SK-N-SH treated with all-trans-retinoic acid at 6 μM for 48 hours (cell line): ENCODE measurements around the gene SSR1.

Experiments used
- ATAC-seq: fragments of 200-7000 bp; cut with Tn5 transposase; 3 replicates; pipeline ENCODE4 v1.9.1; 2020; ENCODE audit warnings: mild to moderate bottlenecking, moderate library complexity
- ARNTL ChIP-seq: fragments of 450-650 bp; formaldehyde crosslinking; IDR thresholded peaks from 2 replicates; pipeline ENCODE4 v1.5.0; 2020; ENCODE audit warnings: low read depth, mild to moderate bottlenecking, moderate library complexity, borderline replicate concordance
- CSDC2 ChIP-seq: fragments of 250-450 bp; sonication (Bioruptor Pico); IDR thresholded peaks from 2 replicates; pipeline ENCODE4 v1.5.0; 2020; ENCODE audit warnings: mild to moderate bottlenecking, moderate library complexity
- ESRRG ChIP-seq: fragments of 250-450 bp; sonication (Bioruptor Pico); IDR thresholded peaks from 2 replicates; pipeline ENCODE4 v1.6.1; 2021; ENCODE audit warnings: mild to moderate bottlenecking
- GLIS3 ChIP-seq: fragments of 250-450 bp; sonication (Bioruptor Pico); IDR thresholded peaks from 2 replicates; pipeline ENCODE4 v1.5.0; 2020; ENCODE audit warnings: mild to moderate bottlenecking, moderate library complexity
- ISL1 ChIP-seq: fragments of 250-450 bp; sonication (Bioruptor Pico); IDR thresholded peaks from 2 replicates; pipeline ENCODE4 v2.1.2; 2022; ENCODE audit warnings: mild to moderate bottlenecking, moderate library complexity
- PPARA ChIP-seq: fragments of 250-450 bp; sonication (Bioruptor Pico); IDR thresholded peaks from 2 replicates; pipeline ENCODE4 v1.5.0; 2020; ENCODE audit warnings: mild to moderate bottlenecking, borderline replicate concordance
- RARB ChIP-seq: fragments of 250-450 bp; sonication (Bioruptor Pico); IDR thresholded peaks from 2 replicates; pipeline ENCODE4 v1.8.0; 2021; ENCODE audit warnings: mild to moderate bottlenecking, moderate library complexity
- SNAI2 ChIP-seq: fragments of 250-450 bp; sonication (Bioruptor Pico); IDR thresholded peaks from 2 replicates; pipeline ENCODE4 v1.5.0; 2020; ENCODE audit warnings: mild to moderate bottlenecking, moderate library complexity
- TCF4 ChIP-seq: fragments of 250-450 bp; sonication (Bioruptor Pico); IDR thresholded peaks from 2 replicates; pipeline ENCODE4 v1.8.0; 2021; ENCODE audit warnings: mild to moderate bottlenecking, moderate library complexity, borderline replicate concordance
- TOX ChIP-seq: fragments of 250-450 bp; sonication (Bioruptor Pico); IDR thresholded peaks from 2 replicates; pipeline ENCODE4 v1.8.0; 2021; ENCODE audit warnings: mild to moderate bottlenecking, moderate library complexity, borderline replicate concordance
- ZC3H10 ChIP-seq: fragments of 250-450 bp; sonication (Bioruptor Pico); IDR thresholded peaks from 2 replicates; pipeline ENCODE4 v1.5.1; 2021; ENCODE audit warnings: mild to moderate bottlenecking, moderate library complexity
- ZFP3 ChIP-seq: fragments of 250-450 bp; sonication (Bioruptor Pico); IDR thresholded peaks from 2 replicates; pipeline ENCODE4 v1.5.0; 2020; ENCODE audit warnings: mild to moderate bottlenecking, moderate library complexity
- ZFP30 ChIP-seq: fragments of 450-650 bp; formaldehyde crosslinking; IDR thresholded peaks from 2 replicates; pipeline ENCODE4 v1.5.0; 2022; ENCODE audit warnings: mild to moderate bottlenecking, moderate library complexity
- ZNF70 ChIP-seq: fragments of 450-650 bp; formaldehyde crosslinking; IDR thresholded peaks from 2 replicates; pipeline ENCODE4 v1.5.0; 2020; ENCODE audit warnings: mild to moderate bottlenecking, moderate library complexity
- ZNF8 ChIP-seq: fragments of 450-650 bp; formaldehyde crosslinking; IDR thresholded peaks from 2 replicates; pipeline ENCODE4 v1.5.0; 2020; ENCODE audit warnings: mild to moderate bottlenecking, moderate library complexity
- TF ChIP-seq, protein P1 (sequence below): fragments of 250-450 bp; sonication (Bioruptor Pico); IDR thresholded peaks from 2 replicates; pipeline ENCODE4 v1.5.0; 2020; ENCODE audit warnings: mild to moderate bottlenecking, moderate library complexity
- TF ChIP-seq, protein P2 (sequence below): fragments of 250-450 bp; sonication (Bioruptor Pico); IDR thresholded peaks from 2 replicates; pipeline ENCODE4 v1.8.0; 2020; ENCODE audit warnings: mild to moderate bottlenecking, moderate library complexity, borderline replicate concordance
- TF ChIP-seq, protein P3 (sequence below): fragments of 250-450 bp; sonication (Bioruptor Pico); IDR thresholded peaks from 2 replicates; pipeline ENCODE4 v1.5.1; 2020; ENCODE audit warnings: low read depth, mild to moderate bottlenecking, moderate library complexity
- TF ChIP-seq, protein P4 (sequence below): fragments of 250-450 bp; sonication (Bioruptor Pico); IDR thresholded peaks from 2 replicates; pipeline ENCODE4 v1.5.1; 2021; ENCODE audit warnings: mild to moderate bottlenecking, moderate library complexity
- TF ChIP-seq, protein P5 (sequence below): fragments of 250-450 bp; sonication (Bioruptor Pico); IDR thresholded peaks from 2 replicates; pipeline ENCODE4 v1.8.0; 2021; ENCODE audit warnings: low read depth, mild to moderate bottlenecking, moderate library complexity, borderline replicate concordance

The SSR1 gene

DNA sequence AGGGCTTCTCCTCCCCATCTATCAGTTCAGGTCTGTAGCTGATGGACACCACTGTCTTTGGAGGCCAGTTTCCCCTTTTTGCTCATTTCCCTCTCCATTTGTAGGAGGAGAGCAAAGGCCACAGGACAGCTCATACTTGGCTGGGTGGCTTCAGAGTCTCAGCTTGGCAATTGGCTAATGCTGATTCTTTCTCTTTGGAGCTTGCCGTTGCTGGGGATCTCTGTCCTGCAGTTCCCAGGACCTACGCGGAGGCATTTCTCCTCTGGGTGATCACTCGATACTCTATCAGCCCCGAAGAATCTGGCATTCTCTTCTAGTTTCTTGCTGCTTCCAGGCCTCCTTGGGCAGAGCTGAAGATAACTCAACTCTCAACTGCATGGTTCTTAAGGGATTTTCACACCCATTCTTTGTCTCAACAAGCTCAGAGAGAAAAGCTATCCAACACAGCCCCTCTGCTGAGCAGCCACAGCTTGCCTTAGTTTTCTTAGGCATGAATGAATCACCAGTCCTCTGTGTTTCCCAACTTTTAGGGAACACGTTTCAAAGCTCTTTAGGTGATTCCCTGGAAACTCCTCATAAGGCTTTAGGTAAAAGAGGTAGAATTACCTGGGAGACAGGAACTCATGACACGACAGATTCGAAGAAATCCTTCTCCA, 19.2 kb upstream of the SSR1 start:
- ATAC-seq: no peak
- no peak for TF ChIP-seq ZFP3 (CRISPR knock-in tag)
- no peak for TF ChIP-seq SNAI2 (CRISPR knock-in tag)

DNA sequence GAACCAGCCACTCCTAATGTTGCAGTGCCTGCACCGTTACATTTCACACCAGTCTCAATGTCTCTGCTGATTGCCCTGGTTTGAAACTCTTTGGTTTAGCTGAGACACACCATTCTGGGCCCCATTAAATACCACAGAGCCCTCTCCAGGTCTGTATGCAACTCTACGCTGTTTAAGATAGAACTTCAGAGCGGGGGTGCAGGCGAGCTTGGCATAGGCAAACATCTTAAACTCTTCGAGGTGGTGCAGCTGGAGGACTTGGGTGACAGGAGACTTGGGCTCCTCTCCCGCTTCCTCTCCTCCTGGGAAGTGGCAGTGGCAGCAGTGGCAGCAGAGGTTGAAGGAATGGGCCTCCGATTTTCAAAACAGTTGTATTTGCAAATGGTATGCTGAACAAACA, 18.5 kb upstream of the SSR1 start:
- ATAC-seq: no peak

DNA sequence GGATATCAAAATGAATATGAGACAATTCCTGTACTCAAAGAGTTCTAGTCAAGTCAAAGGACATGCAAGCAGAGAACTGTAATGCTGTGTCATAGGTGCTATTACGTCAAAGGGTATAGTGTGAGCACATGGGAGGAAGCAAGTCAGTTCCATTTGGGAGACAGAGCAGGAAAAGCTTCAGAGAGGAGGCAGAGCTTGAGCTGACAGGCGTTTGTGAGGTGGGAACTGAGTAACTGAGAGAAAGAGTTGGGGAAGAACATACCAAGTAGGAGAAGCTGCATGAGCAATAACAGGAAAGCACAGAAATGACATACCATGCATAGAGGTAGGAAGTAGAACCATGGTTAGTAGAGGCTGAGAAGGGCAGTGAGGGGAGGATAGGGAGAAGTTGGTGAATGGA, 15.2 kb upstream of the SSR1 start:
- TF ChIP-seq, protein P1, sequence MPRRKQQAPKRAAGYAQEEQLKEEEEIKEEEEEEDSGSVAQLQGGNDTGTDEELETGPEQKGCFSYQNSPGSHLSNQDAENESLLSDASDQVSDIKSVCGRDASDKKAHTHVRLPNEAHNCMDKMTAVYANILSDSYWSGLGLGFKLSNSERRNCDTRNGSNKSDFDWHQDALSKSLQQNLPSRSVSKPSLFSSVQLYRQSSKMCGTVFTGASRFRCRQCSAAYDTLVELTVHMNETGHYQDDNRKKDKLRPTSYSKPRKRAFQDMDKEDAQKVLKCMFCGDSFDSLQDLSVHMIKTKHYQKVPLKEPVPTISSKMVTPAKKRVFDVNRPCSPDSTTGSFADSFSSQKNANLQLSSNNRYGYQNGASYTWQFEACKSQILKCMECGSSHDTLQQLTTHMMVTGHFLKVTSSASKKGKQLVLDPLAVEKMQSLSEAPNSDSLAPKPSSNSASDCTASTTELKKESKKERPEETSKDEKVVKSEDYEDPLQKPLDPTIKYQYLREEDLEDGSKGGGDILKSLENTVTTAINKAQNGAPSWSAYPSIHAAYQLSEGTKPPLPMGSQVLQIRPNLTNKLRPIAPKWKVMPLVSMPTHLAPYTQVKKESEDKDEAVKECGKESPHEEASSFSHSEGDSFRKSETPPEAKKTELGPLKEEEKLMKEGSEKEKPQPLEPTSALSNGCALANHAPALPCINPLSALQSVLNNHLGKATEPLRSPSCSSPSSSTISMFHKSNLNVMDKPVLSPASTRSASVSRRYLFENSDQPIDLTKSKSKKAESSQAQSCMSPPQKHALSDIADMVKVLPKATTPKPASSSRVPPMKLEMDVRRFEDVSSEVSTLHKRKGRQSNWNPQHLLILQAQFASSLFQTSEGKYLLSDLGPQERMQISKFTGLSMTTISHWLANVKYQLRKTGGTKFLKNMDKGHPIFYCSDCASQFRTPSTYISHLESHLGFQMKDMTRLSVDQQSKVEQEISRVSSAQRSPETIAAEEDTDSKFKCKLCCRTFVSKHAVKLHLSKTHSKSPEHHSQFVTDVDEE (CRISPR knock-in tag): no peak
- TF ChIP-seq TOX (CRISPR knock-in tag) (no peak), ISL1 (CRISPR knock-in tag) (no peak), GLIS3 (no peak), ARNTL (CRISPR knock-in tag) (no peak), TCF4 (CRISPR knock-in tag) (no peak), RARB (no peak), ZNF70 (no peak), ZFP30 (CRISPR knock-in tag) (no peak), ESRRG (CRISPR knock-in tag) (no peak), CSDC2 (CRISPR knock-in tag) (no peak), PPARA (CRISPR knock-in tag) (no peak), ZNF8 (CRISPR knock-in tag) (no peak), ZFP3 (CRISPR knock-in tag) (no peak), SNAI2 (CRISPR knock-in tag) (no peak)
- TF ChIP-seq, protein P2, sequence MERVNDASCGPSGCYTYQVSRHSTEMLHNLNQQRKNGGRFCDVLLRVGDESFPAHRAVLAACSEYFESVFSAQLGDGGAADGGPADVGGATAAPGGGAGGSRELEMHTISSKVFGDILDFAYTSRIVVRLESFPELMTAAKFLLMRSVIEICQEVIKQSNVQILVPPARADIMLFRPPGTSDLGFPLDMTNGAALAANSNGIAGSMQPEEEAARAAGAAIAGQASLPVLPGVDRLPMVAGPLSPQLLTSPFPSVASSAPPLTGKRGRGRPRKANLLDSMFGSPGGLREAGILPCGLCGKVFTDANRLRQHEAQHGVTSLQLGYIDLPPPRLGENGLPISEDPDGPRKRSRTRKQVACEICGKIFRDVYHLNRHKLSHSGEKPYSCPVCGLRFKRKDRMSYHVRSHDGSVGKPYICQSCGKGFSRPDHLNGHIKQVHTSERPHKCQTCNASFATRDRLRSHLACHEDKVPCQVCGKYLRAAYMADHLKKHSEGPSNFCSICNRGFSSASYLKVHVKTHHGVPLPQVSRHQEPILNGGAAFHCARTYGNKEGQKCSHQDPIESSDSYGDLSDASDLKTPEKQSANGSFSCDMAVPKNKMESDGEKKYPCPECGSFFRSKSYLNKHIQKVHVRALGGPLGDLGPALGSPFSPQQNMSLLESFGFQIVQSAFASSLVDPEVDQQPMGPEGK (CRISPR knock-in tag): no peak
- TF ChIP-seq, protein P3, sequence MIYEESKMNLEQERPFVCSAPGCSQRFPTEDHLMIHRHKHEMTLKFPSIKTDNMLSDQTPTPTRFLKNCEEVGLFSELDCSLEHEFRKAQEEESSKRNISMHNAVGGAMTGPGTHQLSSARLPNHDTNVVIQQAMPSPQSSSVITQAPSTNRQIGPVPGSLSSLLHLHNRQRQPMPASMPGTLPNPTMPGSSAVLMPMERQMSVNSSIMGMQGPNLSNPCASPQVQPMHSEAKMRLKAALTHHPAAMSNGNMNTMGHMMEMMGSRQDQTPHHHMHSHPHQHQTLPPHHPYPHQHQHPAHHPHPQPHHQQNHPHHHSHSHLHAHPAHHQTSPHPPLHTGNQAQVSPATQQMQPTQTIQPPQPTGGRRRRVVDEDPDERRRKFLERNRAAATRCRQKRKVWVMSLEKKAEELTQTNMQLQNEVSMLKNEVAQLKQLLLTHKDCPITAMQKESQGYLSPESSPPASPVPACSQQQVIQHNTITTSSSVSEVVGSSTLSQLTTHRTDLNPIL: no peak
- TF ChIP-seq, protein P4, sequence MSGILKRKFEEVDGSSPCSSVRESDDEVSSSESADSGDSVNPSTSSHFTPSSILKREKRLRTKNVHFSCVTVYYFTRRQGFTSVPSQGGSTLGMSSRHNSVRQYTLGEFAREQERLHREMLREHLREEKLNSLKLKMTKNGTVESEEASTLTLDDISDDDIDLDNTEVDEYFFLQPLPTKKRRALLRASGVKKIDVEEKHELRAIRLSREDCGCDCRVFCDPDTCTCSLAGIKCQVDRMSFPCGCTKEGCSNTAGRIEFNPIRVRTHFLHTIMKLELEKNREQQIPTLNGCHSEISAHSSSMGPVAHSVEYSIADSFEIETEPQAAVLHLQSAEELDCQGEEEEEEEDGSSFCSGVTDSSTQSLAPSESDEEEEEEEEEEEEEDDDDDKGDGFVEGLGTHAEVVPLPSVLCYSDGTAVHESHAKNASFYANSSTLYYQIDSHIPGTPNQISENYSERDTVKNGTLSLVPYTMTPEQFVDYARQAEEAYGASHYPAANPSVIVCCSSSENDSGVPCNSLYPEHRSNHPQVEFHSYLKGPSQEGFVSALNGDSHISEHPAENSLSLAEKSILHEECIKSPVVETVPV (CRISPR knock-in tag): no peak
- TF ChIP-seq, all 23 proteins: peak for 0
- ATAC-seq: no peak

More for the DNA sequence above, 18.5 kb upstream of the SSR1 start:
- TF ChIP-seq RARB: no peak
- TF ChIP-seq ISL1 (CRISPR knock-in tag): no peak
- TF ChIP-seq TCF4 (CRISPR knock-in tag): no peak
- TF ChIP-seq ZC3H10 (CRISPR knock-in tag): no peak
- TF ChIP-seq, protein P5, sequence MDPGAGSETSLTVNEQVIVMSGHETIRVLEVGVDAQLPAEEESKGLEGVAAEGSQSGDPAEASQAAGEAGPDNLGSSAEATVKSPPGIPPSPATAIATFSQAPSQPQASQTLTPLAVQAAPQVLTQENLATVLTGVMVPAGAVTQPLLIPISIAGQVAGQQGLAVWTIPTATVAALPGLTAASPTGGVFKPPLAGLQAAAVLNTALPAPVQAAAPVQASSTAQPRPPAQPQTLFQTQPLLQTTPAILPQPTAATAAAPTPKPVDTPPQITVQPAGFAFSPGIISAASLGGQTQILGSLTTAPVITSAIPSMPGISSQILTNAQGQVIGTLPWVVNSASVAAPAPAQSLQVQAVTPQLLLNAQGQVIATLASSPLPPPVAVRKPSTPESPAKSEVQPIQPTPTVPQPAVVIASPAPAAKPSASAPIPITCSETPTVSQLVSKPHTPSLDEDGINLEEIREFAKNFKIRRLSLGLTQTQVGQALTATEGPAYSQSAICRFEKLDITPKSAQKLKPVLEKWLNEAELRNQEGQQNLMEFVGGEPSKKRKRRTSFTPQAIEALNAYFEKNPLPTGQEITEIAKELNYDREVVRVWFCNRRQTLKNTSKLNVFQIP (CRISPR knock-in tag): no peak

DNA sequence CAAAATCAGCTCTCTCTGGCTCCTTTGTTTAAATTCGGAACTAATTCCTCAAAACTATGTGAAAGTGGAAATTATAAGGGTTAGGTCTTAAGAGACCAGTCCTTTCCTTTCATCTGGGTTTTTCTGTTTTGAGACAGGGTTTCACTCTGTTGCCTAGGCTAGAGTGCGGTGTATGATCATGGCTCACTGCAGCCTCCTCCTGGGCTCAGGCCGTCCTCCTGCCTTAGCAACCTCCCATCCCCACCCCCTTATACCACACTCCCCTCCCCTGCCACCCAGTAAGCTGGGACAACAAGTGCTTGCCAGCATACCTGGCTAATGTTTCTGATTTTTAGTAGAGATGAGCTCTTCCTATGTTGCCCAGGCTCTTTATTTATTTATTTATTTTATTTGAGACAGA, 12.8 kb upstream of the SSR1 start:
- TF ChIP-seq, protein P4 (CRISPR knock-in tag): no peak
- TF ChIP-seq, protein P2 (CRISPR knock-in tag): no peak
- no peak for TF ChIP-seq GLIS3
- TF ChIP-seq SNAI2 (CRISPR knock-in tag): no peak
- no peak for TF ChIP-seq ZC3H10 (CRISPR knock-in tag)
- no peak for ATAC-seq
